Measurements from ENCODE around the gene FRS3.

DNA sequence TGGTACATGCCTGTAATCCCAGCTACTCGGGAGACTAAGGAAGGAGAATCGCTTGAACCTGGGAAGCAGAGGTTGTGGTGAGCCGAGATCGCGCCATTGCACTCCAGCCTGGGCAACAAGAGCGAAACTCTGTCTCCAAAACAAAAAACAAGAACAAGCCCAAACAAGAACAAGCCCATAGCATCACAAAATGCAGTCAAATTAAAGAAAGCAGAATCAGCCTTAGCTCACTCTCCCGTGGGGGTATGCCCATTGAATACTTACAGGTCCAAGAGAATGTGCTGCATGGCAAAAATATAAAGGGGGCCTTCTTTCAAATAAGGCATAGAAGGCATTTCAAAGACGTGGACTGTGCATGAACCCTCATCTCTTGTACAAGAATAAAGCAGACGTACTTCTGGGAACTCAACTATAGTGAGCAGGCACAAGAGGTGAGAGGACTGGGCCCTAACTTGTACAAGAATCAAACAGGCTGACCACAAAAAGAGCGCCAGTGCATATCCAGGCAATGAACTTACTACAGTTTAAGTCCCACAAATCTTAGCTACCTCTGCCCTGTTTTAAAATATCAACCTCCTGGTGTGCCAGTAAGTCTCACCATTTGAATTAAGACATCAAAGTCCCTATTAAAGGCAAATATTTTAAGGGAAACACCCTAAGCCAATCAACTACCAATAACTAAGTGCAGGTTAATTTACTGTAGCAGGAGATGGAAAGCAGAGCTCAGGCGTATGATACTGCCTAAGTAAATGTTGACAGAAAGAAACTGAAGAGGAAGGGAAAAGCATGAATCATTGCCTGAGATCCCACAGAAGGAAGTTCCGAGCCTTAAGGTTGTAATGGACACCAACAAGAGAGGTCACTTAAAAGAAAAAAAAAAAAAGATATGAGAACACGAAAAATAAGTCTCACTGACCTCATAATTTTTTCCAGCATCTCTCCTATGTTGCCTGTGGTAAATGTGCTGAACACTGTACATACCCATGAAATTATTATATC, 45.2 kb upstream of the FRS3 start:
- TF ChIP-seq, protein P1, sequence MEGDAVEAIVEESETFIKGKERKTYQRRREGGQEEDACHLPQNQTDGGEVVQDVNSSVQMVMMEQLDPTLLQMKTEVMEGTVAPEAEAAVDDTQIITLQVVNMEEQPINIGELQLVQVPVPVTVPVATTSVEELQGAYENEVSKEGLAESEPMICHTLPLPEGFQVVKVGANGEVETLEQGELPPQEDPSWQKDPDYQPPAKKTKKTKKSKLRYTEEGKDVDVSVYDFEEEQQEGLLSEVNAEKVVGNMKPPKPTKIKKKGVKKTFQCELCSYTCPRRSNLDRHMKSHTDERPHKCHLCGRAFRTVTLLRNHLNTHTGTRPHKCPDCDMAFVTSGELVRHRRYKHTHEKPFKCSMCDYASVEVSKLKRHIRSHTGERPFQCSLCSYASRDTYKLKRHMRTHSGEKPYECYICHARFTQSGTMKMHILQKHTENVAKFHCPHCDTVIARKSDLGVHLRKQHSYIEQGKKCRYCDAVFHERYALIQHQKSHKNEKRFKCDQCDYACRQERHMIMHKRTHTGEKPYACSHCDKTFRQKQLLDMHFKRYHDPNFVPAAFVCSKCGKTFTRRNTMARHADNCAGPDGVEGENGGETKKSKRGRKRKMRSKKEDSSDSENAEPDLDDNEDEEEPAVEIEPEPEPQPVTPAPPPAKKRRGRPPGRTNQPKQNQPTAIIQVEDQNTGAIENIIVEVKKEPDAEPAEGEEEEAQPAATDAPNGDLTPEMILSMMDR (IDR thresholded peaks at IDR 0.05): no peak
- peak; percentile 48 for TF ChIP-seq POLR2AphosphoS5 (IDR thresholded peaks at IDR 0.05)
